HL-60 (cell line): ENCODE data around the gene OR52W1.

Experiments used
- DNase-seq, 2 experiments: peaks; one replicate each; pipeline ENCODE4 v3.0.0-alpha.2; 2010 to 2020; ENCODE audit warnings: low read depth in 1 of 2, low spot score in 1 of 2
- H3K27ac ChIP-seq: fragments of 250-450 bp; sonication (Bioruptor Pico); replicated peaks from 2 replicates; pipeline ENCODE4 v1.5.1; 2020; ENCODE audit warnings: mild to moderate bottlenecking, moderate library complexity
- H3K27me3 ChIP-seq: fragments of 250-450 bp; sonication (Bioruptor Pico); 2 replicates; pipeline ENCODE4 v1.5.1; 2021; ENCODE audit warnings: mild to moderate bottlenecking, moderate library complexity; ENCODE audit not compliant: insufficient read depth, poor library complexity, severe bottlenecking
- H3K4me3 ChIP-seq: replicated peaks from 2 replicates; pipeline ENCODE4 v1.5.1; 2011; ENCODE audit warnings: mild to moderate bottlenecking, control low read depth, low read length; ENCODE audit not compliant: insufficient read depth
- CTCF ChIP-seq: IDR thresholded peaks from one replicate; pipeline ENCODE4 v1.5.1; 2011; ENCODE audit warnings: low read length, control low read depth, inconsistent platforms; ENCODE audit not compliant: insufficient read depth
- GABPA ChIP-seq: IDR thresholded peaks from 2 replicates; pipeline ENCODE4 v1.6.1; 2012; ENCODE audit warnings: low read depth
- POLR2AphosphoS5 ChIP-seq: IDR thresholded peaks from 2 replicates; pipeline ENCODE4 v1.6.1; 2012; ENCODE audit warnings: low read depth
- REST ChIP-seq: IDR thresholded peaks from 2 replicates; pipeline ENCODE4 v1.6.1; 2012; ENCODE audit warnings: low read depth; ENCODE audit not compliant: insufficient replicate concordance
- SPI1 ChIP-seq: IDR thresholded peaks from 2 replicates; pipeline ENCODE4 v1.6.1; 2012; ENCODE audit warnings: low read depth, mild to moderate bottlenecking, borderline replicate concordance

Gene OR52W1

DNA sequence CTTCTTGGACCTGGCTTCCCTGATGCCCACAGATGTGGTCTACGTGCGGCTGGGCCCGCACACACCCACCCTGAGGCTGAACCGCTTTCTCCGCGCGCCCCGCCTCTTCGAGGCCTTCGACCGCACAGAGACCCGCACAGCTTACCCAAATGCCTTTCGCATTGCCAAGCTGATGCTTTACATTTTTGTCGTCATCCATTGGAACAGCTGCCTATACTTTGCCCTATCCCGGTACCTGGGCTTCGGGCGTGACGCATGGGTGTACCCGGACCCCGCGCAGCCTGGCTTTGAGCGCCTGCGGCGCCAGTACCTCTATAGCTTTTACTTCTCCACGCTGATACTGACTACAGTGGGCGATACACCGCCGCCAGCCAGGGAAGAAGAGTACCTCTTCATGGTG lies 41.1 kb downstream of the OR52W1 start:
- Histone ChIP-seq H3K4me3 (no peak overlapping the region), H3K27ac (peak overlapping the region; percentile 48), H3K27me3 (no peaks in the 10 kb centered on the region)
- TF ChIP-seq CTCF (no peak), SPI1 (no peak), POLR2AphosphoS5 (no peak), GABPA (no peak), REST (no peak)
- DNase-seq, result no peak

GRCh38 chr11:6240781-6241180 lies 41.8 kb downstream of the OR52W1 start:
- TF ChIP-seq CTCF, result no peak
- no peak for TF ChIP-seq GABPA
- TF ChIP-seq SPI1, result peak; percentile 18; the same call in 1 of the 2 replicates
- no peak for TF ChIP-seq REST
- peak; percentile 50 to 67 for DNase-seq
- H3K4me3 ChIP-seq, result no peak overlapping the region
- no peaks in the 10 kb centered on the region for H3K27me3 ChIP-seq
- peak overlapping the region; percentile 48 for H3K27ac ChIP-seq

- Histone ChIP-seq H3K27me3 (no peaks in the 10 kb centered on the region), H3K27ac (no peak overlapping the region; the same call in 1 of the 2 replicates), H3K4me3 (no peak overlapping the region)
- no peak for TF ChIP-seq GABPA
- TF ChIP-seq POLR2AphosphoS5, result no peak
- TF ChIP-seq REST, result no peak
- no peak for TF ChIP-seq CTCF
- no peak for TF ChIP-seq SPI1
- DNase-seq, result no peak
Measured at GRCh38 chr11:6241316-6241715, 42.3 kb downstream of the OR52W1 start.
